Osteoblast (primary cell): ENCODE data around the gene WDR47. TPM values are rescaled to one million over a fixed set of nuclear protein-coding genes. Genes with fewer than 3 reads are reported as not detected.

ENCODE experiments used
- DNase-seq: peaks from one replicate; pipeline ENCODE4 v3.0.0; 2011; ENCODE audit warnings: low spot score, mixed read lengths; ENCODE audit not compliant: insufficient read length; ENCODE audit errors: missing footprints
- H2AFZ ChIP-seq: 2 replicates; pipeline ENCODE4 v1.6.0; 2011; ENCODE audit warnings: mild to moderate bottlenecking, low read length
- H3K27ac ChIP-seq: 2 replicates; pipeline ENCODE4 v1.5.1; 2011; ENCODE audit warnings: mild to moderate bottlenecking, low read depth, low read length, moderate library complexity
- H3K27me3 ChIP-seq: 2 replicates; pipeline ENCODE4 v1.6.0; 2012; ENCODE audit warnings: mild to moderate bottlenecking, control low read depth, inconsistent platforms, low read length, moderate library complexity; ENCODE audit not compliant: insufficient read depth
- H3K36me3 ChIP-seq: 2 replicates; pipeline ENCODE4 v1.5.1; 2011; ENCODE audit warnings: mild to moderate bottlenecking, low read length, control low read depth, moderate library complexity; ENCODE audit not compliant: insufficient read depth
- H3K4me1 ChIP-seq: 2 replicates; pipeline ENCODE4 v1.5.1; 2011; ENCODE audit warnings: mild to moderate bottlenecking, low read length, control low read depth, moderate library complexity; ENCODE audit not compliant: insufficient read depth
- H3K4me2 ChIP-seq: 2 replicates; pipeline ENCODE4 v1.6.0; 2011; ENCODE audit warnings: mild to moderate bottlenecking, low read length; ENCODE audit not compliant: insufficient read depth
- H3K4me3 ChIP-seq: fragments of 200-600 bp; sonication (generic); 3 replicates; pipeline ENCODE4 v1.5.1; 2012; ENCODE audit warnings: mild to moderate bottlenecking, low read length, inconsistent platforms; ENCODE audit not compliant: insufficient read depth
- H3K79me2 ChIP-seq: 2 replicates; pipeline ENCODE4 v1.6.0; 2012; ENCODE audit warnings: mild to moderate bottlenecking, low read length, control low read depth, inconsistent platforms; ENCODE audit not compliant: insufficient read depth
- H3K9me3 ChIP-seq: 2 replicates; pipeline ENCODE4 v1.5.1; 2011; ENCODE audit warnings: low read depth, low read length, control low read depth
- H4K20me1 ChIP-seq: 2 replicates; pipeline ENCODE4 v1.6.0; 2012; ENCODE audit warnings: mild to moderate bottlenecking, low read length, control low read depth; ENCODE audit not compliant: insufficient read depth
- CTCF ChIP-seq: IDR thresholded peaks from 2 replicates; pipeline ENCODE4 v1.5.1; 2011; ENCODE audit warnings: mild to moderate bottlenecking, low read depth, low read length, moderate library complexity; ENCODE audit errors: extremely low read depth
- total RNA-seq: library from RNA; depleted of rRNA; stranded (reverse); fragments of >200 nt; gene quantifications from 2 replicates; pipeline ENCODE4 v1.2.3, GENCODE V29; 2012

The WDR47 gene
- total RNA-seq, 1 donor, result 20.6 TPM

GRCh38 chr1:108951242-108951641, 90.7 kb downstream of the WDR47 start:
- H4K20me1 ChIP-seq, result peaks cover 24% of the 10 kb centered on the region
- peaks cover 83% of the 10 kb centered on the region for H3K79me2 ChIP-seq
- peaks cover 9% of the 10 kb centered on the region for H3K36me3 ChIP-seq
- no peak for TF ChIP-seq CTCF
- no peaks in the 10 kb centered on the region for H3K9me3 ChIP-seq
- H3K4me3 ChIP-seq, result no peak overlapping the region
- peaks cover 7% of the 10 kb centered on the region for H3K4me1 ChIP-seq
- no peak overlapping the region for H3K27ac ChIP-seq
- no peak overlapping the region for H2AFZ ChIP-seq
- DNase-seq, result no peak
- H3K27me3 ChIP-seq, result no peaks in the 10 kb centered on the region
- no peak overlapping the region for H3K4me2 ChIP-seq

- no peak for TF ChIP-seq CTCF
- Histone ChIP-seq H3K27me3 (no peaks in the 10 kb centered on the region), H3K4me3 (no peak overlapping the region), H3K27ac (no peak overlapping the region), H4K20me1 (peaks cover 14% of the 10 kb centered on the region), H3K4me2 (no peak overlapping the region), H2AFZ (no peak overlapping the region), H3K4me1 (peaks cover 7% of the 10 kb centered on the region), H3K79me2 (peaks cover 67% of the 10 kb centered on the region), H3K36me3 (peaks cover 11% of the 10 kb centered on the region), H3K9me3 (no peaks in the 10 kb centered on the region)
- no peak for DNase-seq
Measured at GRCh38 chr1:108949044-108949443, 92.9 kb downstream of the WDR47 start.

GRCh38 chr1:108947871-108948525, 93.9 kb downstream of the WDR47 start:
- H3K27me3 ChIP-seq, result no peaks in the 10 kb centered on the region
- peaks cover 9% of the 10 kb centered on the region for H4K20me1 ChIP-seq
- peaks cover 62% of the 10 kb centered on the region for H3K79me2 ChIP-seq
- TF ChIP-seq CTCF, result no peak
- H3K4me2 ChIP-seq, result peak overlapping the region; percentile 82
- peak overlapping the region; percentile 53 for H2AFZ ChIP-seq
- H3K27ac ChIP-seq, result no peak overlapping the region
- H3K4me3 ChIP-seq, result peak overlapping the region; percentile 37
- H3K4me1 ChIP-seq, result peaks cover 7% of the 10 kb centered on the region
- no peak for DNase-seq
- H3K9me3 ChIP-seq, result no peaks in the 10 kb centered on the region
- H3K36me3 ChIP-seq, result peaks cover 17% of the 10 kb centered on the region

GRCh38 chr1:108936170-108936569, 105.7 kb downstream of the WDR47 start:
- no peaks in the 10 kb centered on the region for H3K9me3 ChIP-seq
- H3K27me3 ChIP-seq, result no peaks in the 10 kb centered on the region
- H2AFZ ChIP-seq, result no peak overlapping the region
- no peak overlapping the region for H3K27ac ChIP-seq
- no peaks in the 10 kb centered on the region for H4K20me1 ChIP-seq
- no peak for TF ChIP-seq CTCF
- H3K4me2 ChIP-seq, result no peak overlapping the region
- no peak for DNase-seq
- no peaks in the 10 kb centered on the region for H3K79me2 ChIP-seq
- no peak overlapping the region for H3K4me3 ChIP-seq
- H3K4me1 ChIP-seq, result no peaks in the 10 kb centered on the region
- H3K36me3 ChIP-seq, result peaks cover 74% of the 10 kb centered on the region
